ENCODE data around the gene WSCD1.

The WSCD1 gene

GRCh38 chr17:6160232-6160555 lies 90.0 kb downstream of the WSCD1 start:
- DNase-seq (ENCODE audit: low read depth in 2 of 2), result no peak

- DNase-seq (ENCODE audit: low read depth in 2 of 2), result no peak
Observed at GRCh38 chr17:6160911-6161855, 91.0 kb downstream of the WSCD1 start.

- DNase-seq (ENCODE audit: low read depth in 2 of 2), result no peak
Observed at GRCh38 chr17:6162216-6162615, 92.0 kb downstream of the WSCD1 start.

GRCh38 chr17:6162892-6163291 lies 92.7 kb downstream of the WSCD1 start:
- DNase-seq (ENCODE audit: low read depth in 2 of 2), result no peak

- no peak for DNase-seq (ENCODE audit: low read depth in 2 of 2)
Observed at GRCh38 chr17:6163612-6164333, 93.6 kb downstream of the WSCD1 start.

DNA sequence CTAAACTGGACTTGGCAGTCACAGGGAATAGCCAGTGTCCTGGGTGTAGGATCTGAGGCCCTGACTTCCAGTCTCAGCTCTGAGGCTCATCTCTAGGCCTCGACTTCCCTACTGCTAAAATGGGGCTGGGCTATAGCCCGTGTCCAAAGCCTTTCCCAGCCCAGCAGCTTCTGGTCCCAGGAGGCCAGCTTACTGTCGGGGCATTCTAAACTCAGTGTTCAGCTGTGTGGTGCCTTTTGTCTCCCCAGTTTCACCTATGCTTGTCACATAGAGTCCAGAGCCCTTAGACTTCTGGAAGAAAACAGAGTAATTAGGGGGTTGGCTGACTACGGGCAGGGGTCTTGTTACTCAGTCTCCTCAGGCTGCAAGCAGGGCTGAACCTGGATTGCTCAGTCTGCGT lies 94.8 kb downstream of the WSCD1 start:
- no peak for DNase-seq (ENCODE audit: low read depth in 2 of 2)

- no peak for DNase-seq (ENCODE audit: low read depth in 2 of 2)
Observed at GRCh38 chr17:6165806-6166205, 95.6 kb downstream of the WSCD1 start.

GRCh38 chr17:6166492-6167179 lies 96.5 kb downstream of the WSCD1 start:
- DNase-seq (ENCODE audit: low read depth in 2 of 2), result no peak

GRCh38 chr17:6168296-6168695 lies 98.1 kb downstream of the WSCD1 start:
- DNase-seq (ENCODE audit: low read depth in 2 of 2), result no peak

DNA sequence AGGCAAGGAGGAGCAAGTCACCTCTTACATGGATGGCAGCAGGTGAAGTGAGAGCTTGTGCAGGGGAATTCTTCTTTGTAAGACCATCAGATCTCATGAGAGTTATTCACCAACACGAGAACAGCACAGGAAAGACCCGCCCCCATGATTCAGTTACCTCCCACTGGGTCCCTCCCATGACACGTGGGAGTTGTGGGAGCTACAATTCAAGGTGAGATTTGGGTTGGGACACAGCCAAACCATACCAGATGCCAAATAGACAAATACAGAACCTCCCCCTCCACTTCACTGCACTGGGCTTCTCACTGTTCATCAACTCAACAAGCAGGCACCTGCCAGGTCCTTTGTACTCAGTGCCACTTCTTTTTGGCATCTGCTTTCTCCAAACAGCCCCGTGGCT lies 100.2 kb downstream of the WSCD1 start:
- no peak for DNase-seq (ENCODE audit: low read depth in 2 of 2)

GRCh38 chr17:6172642-6173330 lies 102.6 kb downstream of the WSCD1 start:
- no peak for DNase-seq (ENCODE audit: low read depth in 2 of 2)

DNA sequence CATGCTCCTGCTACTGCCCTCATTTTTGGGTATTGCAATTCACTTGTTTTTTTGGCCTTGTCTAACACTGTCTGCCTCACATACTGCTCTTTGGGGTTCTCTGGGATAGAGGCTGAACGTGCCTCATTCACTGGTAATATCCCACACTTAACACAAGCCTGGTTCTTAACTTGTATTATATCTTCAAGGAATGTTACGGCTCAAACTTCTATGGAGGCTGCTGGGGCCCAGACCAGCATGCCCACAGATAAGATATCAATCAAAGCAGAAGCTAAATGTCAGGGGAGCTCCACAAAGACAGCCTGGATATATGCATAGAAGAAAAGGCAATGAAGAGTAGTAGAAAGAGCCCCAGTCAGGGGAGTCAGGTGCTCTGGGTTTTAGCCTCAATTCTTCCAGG lies 103.5 kb downstream of the WSCD1 start:
- no peak for DNase-seq (ENCODE audit: low read depth in 2 of 2)

Measured in stimulated activated CD8-positive, alpha-beta memory T cell treated with anti-CD3 and anti-CD28 coated beads, Interleukin-7, amount 100 ng/mL, for 1 hour (primary cell).